ENCODE data around the gene TNFSF8.

The TNFSF8 gene

GRCh38 chr9:114902786-114903524 lies 27.4 kb downstream of the TNFSF8 start:
- no peak for DNase-seq

- DNase-seq, result no peak
Measured at GRCh38 chr9:114900942-114901802, 29.2 kb downstream of the TNFSF8 start.

GRCh38 chr9:114899995-114900394 lies 30.4 kb downstream of the TNFSF8 start:
- DNase-seq, result no peak

GRCh38 chr9:114899461-114899860 lies 30.9 kb downstream of the TNFSF8 start:
- DNase-seq, result no peak

GRCh38 chr9:114898741-114899140 lies 31.6 kb downstream of the TNFSF8 start:
- no peak for DNase-seq

- DNase-seq, result no peak
Measured at GRCh38 chr9:114897196-114897595, 33.2 kb downstream of the TNFSF8 start.

GRCh38 chr9:114896344-114896743 lies 34.0 kb downstream of the TNFSF8 start:
- no peak for DNase-seq

GRCh38 chr9:114895521-114895991 lies 34.8 kb downstream of the TNFSF8 start:
- no peak for DNase-seq

- DNase-seq, result peak; percentile 59
Measured at GRCh38 chr9:114894609-114895433, 35.6 kb downstream of the TNFSF8 start.

GRCh38 chr9:114894206-114894605 lies 36.2 kb downstream of the TNFSF8 start:
- no peak for DNase-seq

- DNase-seq, result no peak
Measured at GRCh38 chr9:114893221-114894010, 37.0 kb downstream of the TNFSF8 start.

- DNase-seq, result no peak
Measured at GRCh38 chr9:114889802-114890224, 40.6 kb downstream of the TNFSF8 start.

- DNase-seq, result no peak
Measured at GRCh38 chr9:114888607-114889006, 41.8 kb downstream of the TNFSF8 start.

GRCh38 chr9:114887963-114888362 lies 42.4 kb downstream of the TNFSF8 start:
- no peak for DNase-seq

GRCh38 chr9:114884787-114885452 lies 45.5 kb downstream of the TNFSF8 start:
- DNase-seq, result no peak

GRCh38 chr9:114883709-114884108 lies 46.7 kb downstream of the TNFSF8 start:
- no peak for DNase-seq

GRCh38 chr9:114880291-114880745 lies 50.1 kb downstream of the TNFSF8 start:
- DNase-seq, result no peak

- DNase-seq, result no peak
Measured at GRCh38 chr9:114878879-114879564, 51.4 kb downstream of the TNFSF8 start.

GRCh38 chr9:114869845-114870244 lies 60.5 kb downstream of the TNFSF8 start:
- DNase-seq, result no peak

GRCh38 chr9:114869378-114869777 lies 61.0 kb downstream of the TNFSF8 start:
- DNase-seq, result no peak

- DNase-seq, result no peak
Measured at GRCh38 chr9:114867327-114867726, 63.1 kb downstream of the TNFSF8 start.
